ENCODE data around the gene FARS2. TPM values are rescaled to one million over a fixed set of nuclear protein-coding genes. Genes with fewer than 3 reads are reported as not detected.
A peak's percentile ranks its signal among the peaks of the same experiment; 100 is the strongest.

The FARS2 gene
- polyA plus RNA-seq, 3 donors: 12.2 to 21.6 (median 17.7) TPM

- H3K4me3 Mint-ChIP-seq: no peak overlapping the region
- H3K4me2 ChIP-seq (replicated peaks; ENCODE audit: extremely low read depth, low read length, poor library complexity, severe bottlenecking): no peak overlapping the region
- peaks cover 0 to 3% of the 10 kb centered on the region in 2 donors for H3K36me3 Mint-ChIP-seq
- TF ChIP-seq CTCF (IDR thresholded peaks at IDR 0.05): peak; percentile 31
- no peak overlapping the region for H3K27ac ChIP-seq (ENCODE audit: low read depth in 1 of 2, low read length in 2 of 2)
- peaks cover 28% of the 10 kb centered on the region for H3K4me1 Mint-ChIP-seq
- peak in 2 of 3 donors; percentile 7 to 22 for DNase-seq
- H3K36me3 ChIP-seq (replicated peaks in 1 of 2; ENCODE audit: control insufficient read depth in 1 of 2, insufficient read depth in 2 of 2, low read length in 2 of 2): no peaks in the 10 kb centered on the region
- WGBS (ENCODE audit: insufficient coverage): 61% methylated on average over 8 of the region's 10 CpGs
- no peak overlapping the region for H2AFZ ChIP-seq (ENCODE audit: insufficient read depth, low read depth, low read length, poor library complexity, severe bottlenecking)
- no peak overlapping the region for H3K4me3 ChIP-seq (replicated peaks in 1 of 3; ENCODE audit: low read depth in 2 of 3, low read length in 3 of 3)
- no peak overlapping the region for H3K9ac ChIP-seq (ENCODE audit: insufficient read depth, low read length, poor library complexity, severe bottlenecking)
- no peaks in the 10 kb centered on the region for H3K27me3 Mint-ChIP-seq (ENCODE audit: low read depth in 3 of 3)
- intact Hi-C loops (cut with micrococcal nuclease): no loop called here
- H3K79me2 ChIP-seq (ENCODE audit: insufficient read depth, low read length): no peaks in the 10 kb centered on the region
- no peaks in the 10 kb centered on the region for H3K27me3 ChIP-seq (ENCODE audit: control insufficient read depth in 2 of 2, insufficient read depth in 2 of 2, low read length in 2 of 2)
- H3K9me3 Mint-ChIP-seq: peaks cover 0 to 1% (median 0%) of the 10 kb centered on the region in 7 donors
- H3K27ac Mint-ChIP-seq: peak overlapping the region in 2 of 7 donors; percentile 4 to 21
- H4K20me1 ChIP-seq (ENCODE audit: insufficient read depth, low read length): peaks cover 27% of the 10 kb centered on the region
- H3K4me1 ChIP-seq (ENCODE audit: control insufficient read depth in 1 of 2, insufficient read depth in 2 of 2, low read length in 2 of 2): peaks cover 7 to 11% of the 10 kb centered on the region in 2 donors
- H3K9me3 ChIP-seq (replicated peaks in 1 of 2; ENCODE audit: control insufficient read depth in 1 of 2, insufficient read depth in 1 of 2, low read length in 2 of 2): no peaks in the 10 kb centered on the region
Observed at GRCh38 chr6:5302995-5303622, 41.8 kb downstream of the FARS2 start.

GRCh38 chr6:5303682-5304081, 42.4 kb downstream of the FARS2 start:
- H4K20me1 ChIP-seq (ENCODE audit: insufficient read depth, low read length): peaks cover 27% of the 10 kb centered on the region
- no peaks in the 10 kb centered on the region for H3K27me3 ChIP-seq (ENCODE audit: control insufficient read depth in 2 of 2, insufficient read depth in 2 of 2, low read length in 2 of 2)
- H3K27ac ChIP-seq (ENCODE audit: low read depth in 1 of 2, low read length in 2 of 2): no peak overlapping the region
- H3K36me3 ChIP-seq (replicated peaks in 1 of 2; ENCODE audit: control insufficient read depth in 1 of 2, insufficient read depth in 2 of 2, low read length in 2 of 2): no peaks in the 10 kb centered on the region
- no peaks in the 10 kb centered on the region for H3K27me3 Mint-ChIP-seq (ENCODE audit: low read depth in 3 of 3)
- H3K4me3 ChIP-seq (replicated peaks in 1 of 3; ENCODE audit: low read depth in 2 of 3, low read length in 3 of 3): no peak overlapping the region
- H3K9me3 ChIP-seq (replicated peaks in 1 of 2; ENCODE audit: control insufficient read depth in 1 of 2, insufficient read depth in 1 of 2, low read length in 2 of 2): no peaks in the 10 kb centered on the region
- no peak overlapping the region for H3K4me3 Mint-ChIP-seq
- no peak overlapping the region for H2AFZ ChIP-seq (ENCODE audit: insufficient read depth, low read depth, low read length, poor library complexity, severe bottlenecking)
- H3K9ac ChIP-seq (ENCODE audit: insufficient read depth, low read length, poor library complexity, severe bottlenecking): no peak overlapping the region
- no peak overlapping the region for H3K27ac Mint-ChIP-seq
- peaks cover 28% of the 10 kb centered on the region for H3K4me1 Mint-ChIP-seq
- WGBS (ENCODE audit: insufficient coverage): 97% methylated on average over 8 of the region's 8 CpGs
- peaks cover 7 to 11% of the 10 kb centered on the region in 2 donors for H3K4me1 ChIP-seq (ENCODE audit: control insufficient read depth in 1 of 2, insufficient read depth in 2 of 2, low read length in 2 of 2)
- peaks cover 0 to 5% of the 10 kb centered on the region in 2 donors for H3K36me3 Mint-ChIP-seq
- DNase-seq: no peak
- peaks cover 0 to 1% (median 0%) of the 10 kb centered on the region in 7 donors for H3K9me3 Mint-ChIP-seq
- TF ChIP-seq CTCF (IDR thresholded peaks at IDR 0.05): no peak
- no peaks in the 10 kb centered on the region for H3K79me2 ChIP-seq (ENCODE audit: insufficient read depth, low read length)
- no peak overlapping the region for H3K4me2 ChIP-seq (replicated peaks; ENCODE audit: extremely low read depth, low read length, poor library complexity, severe bottlenecking)
- intact Hi-C loops (cut with micrococcal nuclease): no loop called here

Measured in CD14-positive monocyte (primary cell).